AML-193 (cell line): Measurements from ENCODE around the gene IL3.
"Not testable (repeated sequence)": the region's sequence is repeated elsewhere in the genome, so short reads cannot be mapped to it uniquely, and the experiment has no call there.

Source experiments
- DNase-seq, 2 experiments: peaks; one replicate each; lab custom pipeline; 2025; lab: John Stamatoyannopoulos, UW

The IL3 gene

DNA sequence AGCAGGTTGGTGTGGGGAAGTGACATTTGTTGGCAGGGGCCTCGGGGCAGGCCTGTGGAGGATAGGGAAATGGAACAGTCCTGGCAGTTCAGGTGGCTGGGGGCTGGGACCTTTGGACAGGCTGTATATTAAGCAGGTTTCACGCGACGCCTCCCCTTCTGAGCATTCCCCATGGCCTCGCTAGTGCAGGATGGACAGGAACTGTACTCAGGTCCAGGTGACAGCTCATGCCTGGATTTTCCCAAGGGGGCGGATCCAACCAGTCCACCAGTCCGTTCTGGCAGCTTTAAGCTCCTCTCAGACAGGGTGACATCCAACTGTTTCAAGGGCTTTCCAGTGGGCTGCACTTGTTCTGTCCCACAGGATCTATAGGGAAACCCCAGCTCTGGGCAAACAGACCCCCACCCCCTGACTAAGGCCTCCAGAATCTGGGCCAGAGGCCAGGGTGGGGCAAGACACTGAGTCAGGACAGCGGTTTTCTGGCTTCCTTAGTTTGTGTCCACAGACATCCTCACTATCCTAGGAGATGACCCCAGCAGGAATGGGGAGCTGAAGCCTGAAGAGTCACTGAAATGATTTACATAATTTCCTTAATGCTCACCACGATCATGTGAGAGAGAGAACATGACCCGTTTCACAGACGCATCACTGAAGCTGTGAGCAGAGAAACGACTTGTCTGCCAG, 34.1 kb downstream of the IL3 start:
- no peak for DNase-seq

DNA sequence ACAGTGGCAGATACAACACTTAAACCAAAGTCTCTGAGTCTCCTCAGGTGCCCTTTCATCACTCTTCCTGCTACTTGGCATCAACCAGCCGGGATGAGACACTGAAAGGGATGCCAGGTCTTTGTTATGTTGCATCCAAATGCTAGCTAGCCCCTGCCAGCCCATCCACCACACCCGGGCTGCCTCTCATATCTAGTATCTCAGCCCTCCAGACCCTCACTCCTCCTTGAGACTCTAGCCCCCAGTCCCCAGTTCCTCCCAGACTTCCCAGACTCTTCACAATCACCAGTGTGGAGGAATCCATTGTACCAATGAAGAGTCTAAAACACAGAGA, 34.6 kb downstream of the IL3 start:
- no peak for DNase-seq

DNA sequence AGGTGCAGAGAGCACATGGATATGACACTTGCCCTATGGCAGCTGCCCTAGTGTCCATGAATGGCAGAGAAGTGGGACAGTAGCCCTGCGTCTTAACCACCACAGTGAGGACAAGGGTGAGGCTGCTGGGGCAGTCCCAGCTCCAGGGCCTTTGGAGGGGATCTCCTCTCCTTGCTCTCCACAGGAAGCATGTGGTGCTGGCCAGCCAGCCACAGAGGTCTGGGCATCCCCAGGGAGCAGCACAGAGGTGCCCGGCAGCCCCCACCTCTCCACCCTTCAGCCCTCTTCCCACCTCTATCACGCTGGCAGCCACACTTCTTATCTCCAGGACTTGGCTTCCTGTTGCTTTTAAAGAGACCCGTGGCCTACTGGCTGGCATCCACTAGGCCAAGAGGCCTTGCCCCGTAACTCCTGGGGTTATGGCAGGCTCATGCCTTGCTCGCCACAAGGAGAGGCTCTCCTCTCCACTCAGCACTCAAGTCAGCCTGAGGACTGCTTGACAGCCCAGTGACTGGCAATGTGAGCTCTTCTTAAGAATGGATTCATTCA, 35.0 kb downstream of the IL3 start:
- DNase-seq: no peak

GRCh38 chr5:132096904-132097303, 36.4 kb downstream of the IL3 start:
- no peak for DNase-seq

GRCh38 chr5:132098151-132098594, 37.7 kb downstream of the IL3 start:
- DNase-seq: no peak

- no peak for DNase-seq
Observed at GRCh38 chr5:132098621-132099020, 38.2 kb downstream of the IL3 start.

GRCh38 chr5:132099076-132099748, 38.8 kb downstream of the IL3 start:
- no peak for DNase-seq

- DNase-seq: no peak
Observed at GRCh38 chr5:132099905-132100304, 39.5 kb downstream of the IL3 start.

- no peak for DNase-seq
Observed at GRCh38 chr5:132100672-132101261, 40.3 kb downstream of the IL3 start.

DNA sequence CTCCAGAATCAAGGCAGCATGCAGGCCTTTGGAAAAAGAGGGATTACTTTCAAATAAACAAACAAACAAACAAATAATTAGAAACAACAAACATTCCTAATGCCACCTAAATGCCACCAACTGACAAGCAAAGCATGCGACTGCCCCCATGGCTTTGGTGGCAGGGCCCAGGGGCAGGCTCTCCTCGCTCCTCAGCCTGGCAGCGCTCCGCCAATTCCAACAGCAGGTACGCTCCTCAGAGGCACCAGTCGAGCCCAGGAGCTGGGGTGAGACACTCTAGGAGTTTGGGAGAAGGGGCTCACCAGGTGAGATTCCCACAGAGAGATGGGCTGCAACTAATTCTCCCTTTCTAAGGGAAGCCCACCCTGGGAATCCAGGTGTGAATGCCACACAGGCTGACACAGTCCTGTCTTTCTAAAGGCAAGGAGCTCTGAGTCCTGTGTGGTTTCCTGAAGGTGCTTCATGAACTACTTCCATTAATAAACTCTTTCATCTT, 41.0 kb downstream of the IL3 start:
- DNase-seq: no peak

GRCh38 chr5:132102101-132102701, 41.7 kb downstream of the IL3 start:
- no peak for DNase-seq

DNA sequence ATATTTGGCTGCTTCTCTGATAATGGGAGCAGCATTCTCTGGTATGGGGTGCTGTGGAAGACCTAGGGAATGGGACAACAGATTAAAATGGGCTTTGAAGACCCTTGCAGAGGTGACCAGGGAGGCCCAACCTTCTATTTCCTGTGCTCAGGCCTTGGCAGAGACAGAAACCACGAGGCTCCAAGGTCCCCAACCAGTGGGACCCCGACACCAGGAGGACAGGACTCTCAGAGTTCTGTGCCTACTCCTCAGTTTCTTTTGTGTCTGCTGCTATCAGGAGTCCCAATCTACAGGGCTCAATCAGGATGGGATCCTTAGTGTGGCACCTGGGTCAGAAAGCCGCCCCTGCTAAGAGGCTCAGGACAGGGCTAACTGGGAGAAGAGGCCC, 42.5 kb downstream of the IL3 start:
- no peak for DNase-seq

- DNase-seq: peak; percentile 21 to 22
Observed at GRCh38 chr5:132103332-132103951, 43.0 kb downstream of the IL3 start.

DNA sequence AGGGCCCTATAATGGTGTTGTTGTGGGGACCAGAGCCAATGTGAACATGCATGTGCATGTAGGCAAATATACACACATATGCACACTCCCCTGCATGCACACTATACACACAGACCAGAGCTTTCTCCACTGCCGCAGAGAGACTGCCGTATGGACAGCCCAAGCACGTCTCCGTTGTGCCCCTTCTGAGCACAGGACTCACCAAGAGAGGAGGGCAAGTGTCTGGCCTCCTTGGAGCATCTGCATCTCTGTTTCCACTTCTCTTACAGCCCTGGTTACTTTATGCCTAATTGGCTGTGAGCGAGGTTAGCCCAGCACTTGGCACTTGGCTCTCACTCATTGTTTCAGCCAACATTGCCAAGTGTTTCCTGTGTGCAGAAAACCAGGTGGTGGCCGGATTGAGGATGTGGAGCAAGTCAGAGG, 43.5 kb downstream of the IL3 start:
- DNase-seq: no peak

GRCh38 chr5:132104556-132104955, 44.1 kb downstream of the IL3 start:
- DNase-seq: no peak

- DNase-seq: no peak
Observed at GRCh38 chr5:132105688-132106087, 45.2 kb downstream of the IL3 start.

DNA sequence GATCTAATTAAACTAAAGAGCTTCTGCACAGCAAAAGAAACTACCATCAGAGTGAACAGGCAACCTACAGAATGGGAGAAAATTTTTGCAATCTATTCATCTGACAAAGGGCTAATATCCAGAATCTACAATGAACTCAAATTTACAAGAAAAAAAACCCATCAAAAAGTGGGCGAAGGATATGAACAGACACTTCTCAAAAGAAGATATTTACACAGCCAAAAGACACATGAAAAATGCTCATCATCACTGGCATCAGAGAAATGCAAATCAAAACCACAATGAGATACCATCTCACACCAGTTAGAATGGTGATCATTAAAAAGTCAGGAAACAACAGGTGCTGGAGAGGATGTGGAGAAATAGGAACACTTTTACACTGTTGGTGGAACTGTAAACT, 48.0 kb downstream of the IL3 start:
- DNase-seq: not testable (repeated sequence)

- not testable (repeated sequence) for DNase-seq
Observed at GRCh38 chr5:132108957-132109356, 48.5 kb downstream of the IL3 start.

DNA sequence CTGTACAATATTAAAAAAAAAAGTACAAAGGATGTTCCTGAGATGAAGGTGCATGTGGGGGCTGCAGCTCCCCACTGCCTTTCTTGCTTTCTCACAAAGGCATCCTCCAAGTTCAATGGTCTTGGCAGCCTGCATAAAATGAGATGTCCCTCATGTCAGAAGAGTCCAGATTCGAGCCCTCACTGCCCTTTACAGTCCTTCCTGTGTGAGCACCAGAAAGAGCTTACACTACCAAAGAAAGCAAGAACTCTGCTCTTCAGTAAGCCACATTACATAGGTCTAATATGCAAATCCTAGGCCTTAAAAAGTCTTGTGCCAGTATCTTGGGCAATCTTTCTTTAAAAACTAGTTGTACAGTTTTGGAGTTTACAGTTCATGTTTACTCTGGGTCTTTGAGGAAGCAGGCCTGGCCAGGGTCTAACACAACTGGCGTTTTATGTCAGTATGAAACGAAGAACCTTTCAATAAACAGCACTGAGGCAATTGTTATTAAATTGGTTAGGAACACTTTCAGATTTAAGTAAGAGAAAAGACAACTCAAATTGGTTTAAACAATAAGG, 49.1 kb downstream of the IL3 start:
- DNase-seq: no peak

GRCh38 chr5:132110195-132110594, 49.7 kb downstream of the IL3 start:
- DNase-seq: no peak

- DNase-seq: no peak
Observed at GRCh38 chr5:132110930-132111329, 50.5 kb downstream of the IL3 start.

DNA sequence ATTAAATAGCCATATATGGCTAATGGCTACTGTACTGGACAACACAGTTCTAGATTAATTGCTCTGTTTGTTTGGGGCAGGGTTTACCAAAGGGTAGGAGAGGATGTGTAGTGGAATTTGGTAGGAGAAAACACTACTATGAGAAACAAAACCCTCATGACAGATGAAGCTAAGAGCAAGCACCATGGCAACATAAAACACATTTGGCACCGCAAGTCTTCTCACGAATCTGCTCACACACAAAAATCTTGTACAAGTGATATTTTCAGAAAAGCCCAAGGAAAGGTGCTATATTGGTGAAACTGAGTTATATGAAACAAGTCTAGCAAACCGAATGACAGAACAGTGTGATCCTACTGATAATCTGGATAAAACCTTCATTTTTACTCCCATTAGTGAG, 51.7 kb downstream of the IL3 start:
- DNase-seq: no peak
